HG03469 (cell line): ENCODE data around the gene LRRC7.

ENCODE experiments used
- ATAC-seq: cut with Tn5 transposase; IDR thresholded peaks from one replicate; pipeline ENCODE4 v1.9.1; 2021; ENCODE audit warnings: mild to moderate bottlenecking, moderate library complexity, moderate number of reproducible peaks; ENCODE audit not compliant: unreplicated experiment

LRRC7 gene

DNA sequence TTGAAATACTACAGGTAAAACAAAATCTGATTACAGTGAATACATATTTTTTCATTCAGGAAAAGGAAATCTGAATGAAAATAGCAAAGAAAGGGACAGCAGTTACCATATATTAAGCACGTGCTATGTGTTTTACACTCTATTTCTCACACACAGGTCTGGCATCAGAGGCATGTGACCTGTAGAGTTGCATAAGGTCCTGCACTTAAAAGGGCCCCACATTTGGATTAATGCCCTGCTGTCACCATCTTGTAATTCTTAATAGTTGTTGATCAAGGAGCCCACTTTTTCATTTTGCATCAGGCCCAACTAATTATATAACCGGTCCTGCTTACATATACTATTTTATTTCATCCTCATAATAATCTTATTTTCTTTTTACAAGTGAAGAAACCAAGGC, 511.8 kb downstream of the LRRC7 start:
- ATAC-seq, result no peak

DNA sequence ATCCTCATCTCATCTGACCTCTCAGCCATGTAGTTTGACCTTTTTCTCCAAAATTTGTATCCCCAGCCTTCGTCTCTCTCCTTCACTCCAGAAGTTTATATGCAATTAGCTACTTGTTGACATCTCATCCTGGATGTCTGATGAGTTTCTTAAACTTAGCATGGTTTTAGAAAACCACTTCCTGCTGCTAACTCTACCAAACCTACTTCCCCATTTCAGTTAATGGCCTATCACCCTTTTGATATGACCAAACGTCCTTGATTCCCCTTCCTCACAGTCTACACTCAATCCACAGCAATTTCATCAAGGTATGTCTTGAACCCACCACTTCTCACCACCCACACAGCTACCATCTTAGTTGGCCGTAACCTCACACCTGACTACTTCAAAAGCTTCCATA, 515.8 kb downstream of the LRRC7 start:
- ATAC-seq, result peak; percentile 91

DNA sequence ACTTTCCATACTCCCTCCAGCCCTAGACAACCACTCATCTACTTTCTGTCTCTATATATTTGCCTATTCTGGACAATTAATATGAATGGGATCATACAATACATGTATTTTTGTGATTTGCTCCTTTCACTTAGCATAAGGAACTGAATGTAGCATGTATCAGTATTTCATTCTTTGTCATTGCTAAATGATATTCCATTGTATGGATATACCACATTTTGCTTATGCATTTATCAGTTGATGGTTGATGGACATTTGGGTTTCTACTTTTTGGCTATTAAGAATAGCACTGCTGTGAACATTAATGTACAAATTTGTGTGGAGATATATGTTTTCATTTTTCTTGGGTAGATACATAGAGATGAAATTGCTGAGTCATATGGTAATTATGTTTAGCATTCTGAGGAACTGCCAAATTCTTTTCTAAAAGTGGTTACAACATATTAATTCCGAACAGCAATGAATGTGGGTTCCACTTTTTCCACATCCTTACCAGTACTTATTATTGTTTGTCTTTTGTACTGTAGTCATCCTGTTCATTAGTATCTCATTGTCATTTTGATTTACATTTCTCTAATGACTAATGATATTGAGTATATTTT, 516.7 kb downstream of the LRRC7 start:
- ATAC-seq, result no peak

DNA sequence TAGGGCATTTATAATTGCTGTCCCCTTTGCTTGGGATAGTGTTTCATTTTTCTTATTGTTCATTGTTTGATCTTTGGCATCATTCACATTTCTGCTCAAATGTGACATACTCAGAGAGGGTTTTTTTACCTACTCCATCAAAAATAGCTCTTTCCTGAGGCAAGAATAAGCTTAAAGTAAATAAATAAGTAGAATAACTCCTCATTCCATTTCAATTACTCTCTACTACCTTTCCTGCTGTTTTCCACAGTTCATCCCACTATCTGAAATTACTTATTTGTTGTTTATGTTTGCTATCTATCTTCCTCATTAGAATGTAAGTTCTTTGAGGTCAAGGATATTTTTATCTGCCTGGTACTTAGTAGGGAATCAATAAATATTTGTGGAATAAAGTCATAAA, 517.8 kb downstream of the LRRC7 start:
- ATAC-seq, result no peak

DNA sequence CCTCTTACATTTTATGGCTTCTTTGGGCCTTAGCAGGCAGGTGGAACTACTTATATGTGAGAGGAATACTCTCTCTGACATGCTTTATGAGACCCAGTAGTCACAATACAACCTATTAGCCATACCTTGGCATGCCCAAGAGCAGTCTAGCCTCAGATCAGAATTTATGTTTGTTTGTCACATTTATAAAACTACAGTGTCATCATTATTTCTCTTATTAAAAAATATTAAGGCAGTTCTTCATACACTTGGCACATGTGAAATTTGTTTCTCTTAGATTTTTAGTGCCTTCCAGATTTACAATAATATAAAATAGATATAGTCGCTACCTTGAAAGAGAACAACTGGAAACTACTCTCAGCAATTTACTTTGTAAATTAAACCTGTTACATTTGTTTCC, 519.2 kb downstream of the LRRC7 start:
- no peak for ATAC-seq

DNA sequence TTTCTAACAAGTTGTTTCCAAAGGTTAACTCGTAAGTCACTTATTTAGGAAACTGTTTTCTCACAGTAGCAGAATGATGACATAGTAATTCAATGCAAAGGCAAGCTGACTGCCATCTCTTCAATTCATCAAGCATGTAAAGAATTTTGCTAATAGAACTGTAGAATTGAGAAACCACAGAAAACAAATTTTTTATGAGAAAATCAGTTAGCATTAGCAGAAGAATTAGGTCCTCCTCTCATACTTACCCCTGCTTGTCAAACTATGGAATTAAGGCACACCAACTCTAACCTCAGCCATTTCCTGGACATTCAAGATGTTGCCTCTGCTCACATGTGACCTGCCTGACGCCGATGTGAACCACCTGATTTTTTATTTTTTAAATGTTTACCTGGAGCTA, 522.4 kb downstream of the LRRC7 start:
- no peak for ATAC-seq

DNA sequence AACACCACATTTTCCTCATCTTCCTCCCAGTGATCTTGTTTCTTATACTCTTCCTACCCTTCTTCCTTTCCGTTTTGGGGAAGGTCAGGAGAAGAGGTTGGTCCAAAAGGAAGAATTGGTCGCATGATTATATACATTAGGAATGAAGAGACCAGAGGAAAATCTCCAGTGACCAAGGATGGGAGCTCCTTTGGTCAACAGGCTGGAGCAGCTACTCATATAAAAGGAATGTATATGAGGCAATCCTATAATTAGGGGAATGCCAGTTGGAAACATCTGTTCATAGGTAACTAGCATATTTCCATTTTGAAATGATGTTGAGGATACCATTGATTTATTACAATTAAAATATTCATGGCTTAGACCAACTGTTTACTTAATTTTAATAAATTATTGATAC, 523.2 kb downstream of the LRRC7 start:
- no peak for ATAC-seq

DNA sequence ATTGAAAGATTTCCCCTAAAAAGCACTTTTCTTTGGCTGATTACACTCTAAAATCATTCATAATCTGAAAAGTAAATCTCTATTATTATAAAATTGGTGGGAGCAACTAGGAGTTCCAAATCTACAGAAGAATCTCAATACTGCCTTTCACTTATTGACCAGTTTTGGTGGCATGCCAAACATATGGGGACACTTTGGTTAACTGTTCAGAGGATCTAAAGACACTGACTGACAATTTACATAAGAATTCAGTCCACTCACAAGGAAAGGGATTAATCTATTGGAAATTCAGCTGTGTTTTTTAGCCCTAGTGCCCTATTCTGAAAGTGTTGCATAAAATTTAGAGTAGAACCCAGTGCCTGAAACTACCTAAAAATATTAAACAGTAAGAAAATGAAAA, 524.1 kb downstream of the LRRC7 start:
- ATAC-seq, result no peak

DNA sequence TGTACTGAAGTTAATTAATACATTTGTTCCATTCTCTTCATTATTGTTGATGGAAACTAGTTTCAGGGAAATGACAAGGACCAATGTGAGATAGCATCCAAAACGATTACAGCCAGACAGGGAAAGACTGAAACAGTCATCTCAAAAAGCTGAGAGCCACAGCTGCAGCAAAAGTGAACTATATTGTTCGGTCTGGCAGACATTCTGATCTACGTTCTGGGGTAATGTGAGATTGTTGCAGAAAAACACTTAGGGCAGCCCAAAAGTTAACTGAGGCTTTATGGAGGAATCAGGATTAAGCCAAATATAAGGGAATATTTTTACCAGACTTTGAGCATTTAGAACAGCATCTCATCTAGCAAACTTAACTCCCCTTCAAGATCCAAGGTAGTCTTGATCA, 524.8 kb downstream of the LRRC7 start:
- ATAC-seq, result no peak

DNA sequence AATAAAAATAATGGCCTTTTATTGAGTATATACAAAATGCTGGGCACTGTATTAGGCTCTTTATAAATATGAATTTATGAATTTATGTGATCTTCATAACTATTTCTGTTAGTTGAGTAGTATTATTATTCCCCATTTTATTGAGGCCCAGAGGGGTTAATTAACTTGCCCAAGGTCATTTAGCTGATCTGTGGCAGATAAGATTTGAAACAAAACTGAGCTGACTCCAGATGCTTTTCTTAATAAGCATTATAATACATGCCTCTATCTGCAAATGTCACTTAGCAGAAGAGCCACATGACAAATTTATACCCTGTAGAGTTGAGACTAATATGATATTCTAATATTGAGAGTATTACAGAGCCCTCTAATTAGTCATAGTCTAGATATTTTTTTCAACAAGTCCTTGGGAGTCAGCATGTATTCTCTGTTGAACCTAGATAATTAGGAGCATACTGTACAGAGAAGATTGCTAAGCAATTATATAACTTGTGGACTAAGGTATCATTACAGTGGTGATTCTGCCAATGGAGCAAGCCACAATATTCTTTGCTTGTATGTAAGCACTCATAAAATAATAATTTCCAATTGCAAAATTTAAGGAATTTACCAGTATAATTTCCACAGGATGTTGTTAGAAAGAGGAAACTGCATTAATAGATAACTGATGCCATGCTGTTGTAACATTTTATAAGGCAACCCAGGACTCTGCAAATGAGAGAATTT, 525.7 kb downstream of the LRRC7 start:
- ATAC-seq, result no peak

DNA sequence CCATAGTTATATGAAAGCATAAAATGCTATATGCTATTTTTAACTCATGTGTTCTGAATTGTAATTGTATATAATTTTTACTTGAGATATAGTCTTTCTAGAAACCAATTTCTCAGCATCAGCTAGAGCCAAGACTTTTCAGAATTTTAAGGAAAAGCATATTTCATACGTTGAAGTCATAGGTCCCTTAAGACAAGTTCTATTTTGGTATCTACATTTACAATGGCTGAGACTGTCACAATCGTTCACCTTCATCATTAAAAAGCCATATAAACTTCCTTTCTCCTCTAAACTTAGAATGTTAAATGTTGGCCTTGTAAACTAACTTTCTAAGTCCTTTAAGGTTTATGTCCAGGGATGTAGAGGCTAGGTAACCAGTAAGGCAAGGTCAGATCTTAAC, 533.5 kb downstream of the LRRC7 start:
- ATAC-seq, result no peak

DNA sequence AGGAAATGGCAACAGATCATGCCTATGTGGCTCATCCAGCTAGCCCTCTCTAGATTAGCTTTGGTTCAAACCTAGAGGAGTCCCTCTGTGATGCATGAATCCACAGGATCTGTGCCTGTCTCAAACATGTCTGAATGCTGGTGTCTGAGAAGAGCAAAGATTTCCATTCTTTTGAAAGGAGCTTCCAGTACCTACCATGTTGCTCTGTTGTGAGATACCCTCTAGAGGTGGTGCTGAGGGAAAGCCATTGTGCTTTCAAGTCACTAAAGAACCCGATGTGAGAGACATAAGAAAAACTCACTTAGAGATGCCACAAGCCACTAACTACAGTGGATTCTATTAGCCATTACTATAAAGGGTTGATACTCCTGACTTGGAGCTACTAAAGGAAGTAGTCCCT, 534.1 kb downstream of the LRRC7 start:
- ATAC-seq, result no peak

DNA sequence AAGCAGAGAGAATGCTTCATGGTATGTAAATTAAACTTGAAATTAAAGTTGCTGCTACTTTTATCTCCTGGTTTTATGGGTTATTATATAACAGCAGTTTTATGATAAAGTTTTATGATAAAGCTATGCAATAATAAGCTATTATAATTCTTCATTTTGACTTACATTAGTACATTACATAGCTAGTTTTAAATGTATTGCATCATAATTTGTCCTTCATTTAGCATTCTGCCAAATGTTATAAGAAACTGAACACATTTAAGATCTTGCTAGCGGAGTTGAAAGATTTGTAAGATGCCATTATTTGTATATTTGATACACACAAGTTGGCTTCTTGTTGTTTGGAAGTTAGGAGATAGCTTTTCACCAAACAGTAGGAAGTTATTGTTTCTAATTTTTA, 536.0 kb downstream of the LRRC7 start:
- ATAC-seq, result no peak

DNA sequence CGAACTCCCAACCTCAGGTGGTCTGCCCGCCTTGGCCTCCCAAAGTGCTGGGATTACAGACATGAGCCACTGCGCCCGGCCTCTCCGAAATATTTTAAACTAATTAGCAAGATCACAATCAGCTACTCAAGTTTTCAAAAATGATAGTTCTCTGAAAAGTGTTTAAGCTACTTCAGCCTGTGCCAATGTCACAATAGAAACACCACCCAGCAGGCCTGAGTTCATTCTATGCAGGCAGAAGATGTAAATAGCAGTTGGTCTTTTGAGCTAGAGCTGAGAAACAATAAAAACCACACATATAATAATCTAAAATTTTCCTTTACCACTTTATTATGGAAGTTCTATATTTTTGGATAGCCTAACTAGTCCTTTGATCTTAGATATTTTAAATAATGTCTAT, 541.5 kb downstream of the LRRC7 start:
- no peak for ATAC-seq

DNA sequence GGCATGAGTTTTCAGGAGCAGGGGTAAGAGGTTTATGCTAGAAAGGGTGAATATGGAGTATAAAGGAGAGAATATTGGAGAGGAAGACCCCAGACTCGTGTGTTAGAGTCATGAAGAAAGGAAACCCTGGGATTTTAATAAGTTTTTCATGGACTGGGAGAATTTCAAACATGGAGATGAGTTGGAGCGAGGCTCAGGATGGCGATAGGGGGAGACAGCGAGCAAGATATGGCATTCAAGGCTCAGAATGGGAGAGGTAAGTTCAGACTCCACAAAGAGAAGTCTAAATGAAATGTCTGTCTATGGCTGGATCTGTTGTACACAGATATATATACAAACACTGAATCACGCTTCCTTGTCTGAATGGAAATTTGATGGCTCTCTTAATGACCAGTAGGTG, 545.1 kb downstream of the LRRC7 start:
- no peak for ATAC-seq

DNA sequence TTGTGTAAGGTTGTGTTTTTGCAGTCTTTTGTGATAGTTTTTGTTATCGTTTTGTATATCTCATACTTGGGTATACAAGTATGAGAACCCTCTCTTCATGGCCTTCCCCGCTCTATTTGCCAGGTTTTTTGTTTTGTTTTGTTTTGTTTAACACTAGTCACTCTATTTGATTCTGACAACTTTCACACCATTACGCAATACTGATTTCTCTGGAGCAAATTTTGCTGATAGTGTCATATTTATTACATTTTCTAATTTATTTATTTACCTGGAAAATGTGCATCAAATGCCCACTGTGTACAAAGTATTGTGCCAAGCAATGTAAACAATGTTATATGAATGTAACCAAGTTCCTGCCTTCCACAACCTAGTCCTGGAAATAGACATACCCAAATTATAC, 547.6 kb downstream of the LRRC7 start:
- ATAC-seq, result no peak

DNA sequence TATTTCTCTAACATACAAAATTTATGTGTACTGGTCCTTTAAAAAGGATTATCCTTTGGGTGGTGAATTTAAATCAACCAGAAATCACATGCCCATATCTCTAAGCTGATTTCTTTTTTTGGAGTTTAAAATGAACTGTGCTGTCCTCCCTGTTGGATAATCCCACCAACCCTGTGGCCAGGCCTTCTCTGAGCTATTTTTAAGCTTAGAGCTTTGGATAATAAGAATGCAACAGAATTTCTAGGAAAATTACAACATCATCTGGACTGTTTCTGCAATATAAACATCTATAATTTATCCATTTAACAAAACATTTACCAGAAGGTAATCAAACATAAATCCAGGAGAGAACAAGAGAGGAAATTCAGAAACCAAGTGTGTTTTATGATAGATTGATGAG, 549.3 kb downstream of the LRRC7 start:
- ATAC-seq, result no peak

DNA sequence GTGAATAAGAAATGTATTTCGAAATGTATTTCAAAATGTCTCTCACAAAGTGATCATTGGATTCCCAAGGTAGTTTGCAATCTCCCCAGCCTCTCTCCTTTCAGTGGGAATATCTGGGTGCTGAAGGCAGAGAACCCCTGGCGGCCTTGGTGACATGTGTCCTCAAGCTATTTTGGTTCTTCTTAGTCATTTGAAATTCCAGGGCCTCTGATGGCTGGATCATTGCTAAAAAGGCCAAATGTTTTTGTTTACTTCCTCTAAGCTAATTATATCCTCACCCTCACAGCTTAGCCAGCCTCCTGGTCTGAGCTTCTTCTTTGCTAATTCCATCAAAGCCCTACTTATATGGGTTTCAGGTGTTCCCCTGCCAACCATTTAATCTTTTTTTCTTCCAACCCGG, 566.4 kb downstream of the LRRC7 start:
- ATAC-seq, result no peak

DNA sequence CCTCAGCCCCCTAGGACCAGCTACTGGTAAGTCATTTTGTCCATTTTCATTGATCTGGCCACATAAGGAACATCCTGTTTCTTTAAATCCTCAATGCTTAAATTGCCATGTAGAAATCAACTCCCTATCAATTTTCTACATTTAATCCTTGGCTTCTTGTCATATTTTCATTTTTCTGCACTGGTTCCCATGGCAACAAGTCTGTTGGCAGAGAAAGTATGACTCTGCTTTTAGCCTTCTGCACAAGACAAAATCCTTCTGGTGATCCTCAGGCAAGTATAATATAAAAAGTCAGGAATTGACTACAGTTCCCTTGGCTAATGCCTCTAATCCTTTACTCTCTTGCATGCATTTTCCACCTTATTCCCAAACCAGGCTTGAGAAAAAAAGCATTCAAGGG, 572.6 kb downstream of the LRRC7 start:
- ATAC-seq, result no peak

DNA sequence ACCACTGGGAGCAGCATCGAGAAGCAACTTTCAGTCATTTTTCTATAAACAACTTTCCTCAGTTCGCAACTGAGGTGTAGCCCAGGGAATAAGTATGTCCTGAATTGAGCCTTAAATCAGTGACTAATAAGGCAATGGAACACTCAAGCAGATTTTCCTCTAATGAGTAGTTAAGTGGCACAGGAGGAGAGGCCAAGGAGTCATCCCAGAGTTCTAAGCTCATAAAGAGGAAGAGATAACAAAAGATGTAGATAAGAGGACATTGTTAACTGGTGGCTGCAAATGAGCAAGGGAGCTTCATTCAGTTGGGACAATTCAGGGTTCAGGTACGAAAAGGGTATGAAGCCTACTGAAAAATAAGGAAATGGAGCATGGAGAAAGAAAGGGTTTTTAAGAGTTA, 573.2 kb downstream of the LRRC7 start:
- no peak for ATAC-seq

DNA sequence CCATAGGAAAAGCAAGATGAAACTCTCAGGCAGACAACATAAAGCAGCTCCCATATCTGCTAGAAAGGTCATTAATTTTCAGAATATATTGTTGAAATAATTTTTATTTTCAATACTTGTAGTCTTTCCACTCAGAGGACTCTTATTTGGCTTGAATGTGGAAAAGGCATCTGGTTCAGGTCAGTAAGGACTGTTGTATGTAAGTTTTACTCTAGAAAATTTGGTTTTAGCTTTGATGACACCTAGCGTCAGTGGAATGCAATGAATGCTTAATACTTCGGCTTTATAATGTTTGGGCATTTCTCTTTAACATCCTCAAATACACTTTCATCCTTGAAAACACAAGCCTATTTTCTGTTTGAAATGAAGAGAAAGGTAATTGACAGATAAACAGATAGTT, 574.4 kb downstream of the LRRC7 start:
- no peak for ATAC-seq

DNA sequence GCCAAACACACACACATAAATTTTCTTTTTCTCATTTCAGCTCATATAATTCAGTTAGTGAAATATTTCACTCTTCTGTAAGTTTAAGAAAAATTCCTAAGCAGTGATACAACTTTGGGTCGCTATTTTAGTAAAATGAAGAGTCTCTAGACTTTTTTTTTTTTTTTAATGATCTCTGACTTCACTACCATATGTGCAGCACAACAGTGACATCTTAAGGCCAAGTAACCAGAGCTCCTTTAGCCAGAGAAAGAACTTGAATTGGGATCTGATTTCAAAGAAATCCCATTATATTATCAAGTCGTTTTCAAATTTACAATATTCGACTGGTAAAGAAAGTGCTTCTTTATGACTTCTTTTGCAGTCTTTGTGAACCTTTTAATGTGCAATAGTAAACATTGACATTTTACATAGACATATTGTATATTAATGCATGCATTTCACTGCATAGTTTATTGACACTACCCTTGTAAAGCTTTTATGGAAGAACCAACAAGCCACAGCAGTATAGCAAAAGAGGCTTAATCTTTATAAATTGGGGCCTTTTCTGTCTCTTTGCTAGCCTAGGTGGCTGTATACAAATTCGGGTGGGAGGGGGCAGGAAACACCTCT, 575.4 kb downstream of the LRRC7 start:
- no peak for ATAC-seq

DNA sequence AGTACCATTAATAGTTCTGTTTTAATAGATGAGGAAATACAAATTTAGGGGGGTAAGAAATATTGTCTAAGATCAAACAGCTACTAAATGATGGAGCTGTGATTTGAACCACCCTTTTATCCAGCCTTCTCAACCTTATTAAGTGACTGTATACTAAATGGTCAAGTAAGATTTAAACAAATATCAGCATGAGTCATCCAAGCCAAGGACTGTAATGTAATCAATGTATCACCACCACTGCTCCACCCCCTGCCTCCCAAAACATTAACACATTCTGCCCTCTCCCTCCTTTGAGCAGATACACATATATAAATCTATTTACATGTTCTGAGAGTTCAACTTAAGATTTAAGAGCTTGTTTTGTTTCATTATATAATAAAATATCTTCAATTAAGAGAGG, 578.8 kb downstream of the LRRC7 start:
- ATAC-seq, result no peak
